Adrenal gland (tissue), 12 donors: ENCODE results near the gene GTF2A2. TPM values are rescaled to one million over a fixed set of nuclear protein-coding genes. Genes with fewer than 3 reads are reported as not detected.

ENCODE experiments used
- DNase-seq, 7 donors: peaks; one replicate each; pipeline ENCODE4 v3.0.0-alpha.2; 2019 to 2020
- H3K27ac ChIP-seq, 5 donors: fragments of 200-600 bp; sonication (generic) in 4 of 5; 1 replicate in 3 of 5; 2 replicates in 2 of 5; pipeline versions ENCODE4 v1.5.1 to v1.8.0; 2016 to 2020; ENCODE audit warnings: mild to moderate bottlenecking in 1 of 5
- H3K27me3 ChIP-seq: fragments of 200-600 bp; 2 replicates; pipeline ENCODE4 v1.8.0; 2021
- H3K36me3 ChIP-seq, 2 donors: fragments of 200-600 bp; replicated peaks in 1 of 2; 1 replicate in 1 of 2; 2 replicates in 1 of 2; pipeline versions ENCODE4 v1.5.1 to v1.8.0; 2018 to 2022
- H3K4me1 ChIP-seq, 2 donors: fragments of 200-600 bp; replicated peaks in 1 of 2; 1 replicate in 1 of 2; 2 replicates in 1 of 2; pipeline versions ENCODE4 v1.5.1 to v1.8.0; 2018 to 2021
- H3K4me3 ChIP-seq, 4 donors: fragments of 200-600 bp; sonication (generic) in 3 of 4; one replicate each; pipeline ENCODE4 v1.5.1; 2016 to 2018
- H3K9me3 ChIP-seq, 3 donors: fragments of 200-600 bp; sonication (generic) in 1 of 3; replicated peaks in 1 of 3; 1 replicate in 2 of 3; 2 replicates in 1 of 3; pipeline versions ENCODE4 v1.5.1 to v1.8.0; 2016 to 2021
- POLR2A ChIP-seq, 2 donors: fragments of 450-650 bp; IDR thresholded peaks; one replicate each; pipeline ENCODE4 v1.6.1; 2017; ENCODE audit warnings: antibody characterized with exemption in 2 of 2, mild to moderate bottlenecking in 2 of 2, moderate library complexity in 1 of 2
- WGBS, 4 donors: extraction: QIAGEN DNeasy Blood & Tissue Kit in 2 of 4; methylation state at CpG; one replicate each; pipeline versions ENCODE4 v1.1.5 to v1.1.7; 2013 to 2017; 5-methylcytosine and 5-hydroxymethylcytosine counted together
- intact Hi-C, 2 donors: fragments of 100-400 bp; cut with DNase I; formaldehyde crosslinking; loops; one replicate each; pipeline versions ENCODE4 v1.14.1 to v1.15.0; 2022 to 2023
- polyA plus RNA-seq, 3 donors: library from polyadenylated mRNA; stranded (reverse); fragments of 200-250 nt in 2 of 3; fragments of 350-450 nt in 1 of 3; fragmentation: Illumina TruSeq in 1 of 3; extraction: RNeasy Lipid Tissue Mini Kit (QIAGEN cat#74804) in 1 of 3; gene quantifications; one replicate each; pipeline ENCODE4 v1.2.3, GENCODE V29; 2013 to 2014
- total RNA-seq, 9 donors: library from RNA; depleted of rRNA in 4 of 9; stranded (reverse); fragments of >200 nt in 4 of 9; fragments of 120-200 nt in 1 of 9; fragmentation: NEBNext Ultra II Directional in 1 of 9; extraction: Animal tissue kit (Norgen Biotek cat#: 25700) in 1 of 9; gene quantifications; one replicate each; pipeline versions ENCODE4 v1.1.0 to v1.2.4, GENCODE V29; 2013 to 2023
- TF ChIP-seq, protein P1 (sequence below), 6 experiments: fragments of 450-650 bp in 4 of 6; fragments of 200-600 bp in 2 of 6; sonication (generic) in 1 of 6; IDR thresholded peaks; 1 replicate in 5 of 6; 2 replicates in 1 of 6; pipeline versions ENCODE4 v1.5.1 to v1.8.0; 2016 to 2021; ENCODE audit warnings: antibody characterized with exemption in 6 of 6, mild to moderate bottlenecking in 2 of 6, moderate library complexity in 1 of 6
- donor health status: healthy with polysubstance abuse.
- donor health status: Bipolar disorder and iron deficiency.
- donor health status: DM: yes; HTN: yes; CAD: no.
- donor health status: DM: no; HTN: no; CAD: no.
- donor health status: DM: no; HTN: no; CAD: no.
- donor health status: DM: yes; HTN: yes; CAD: no.

GTF2A2 gene
- total and polyA plus RNA-seq, 12 donors = 34.8 to 737 (median 105) TPM

DNA sequence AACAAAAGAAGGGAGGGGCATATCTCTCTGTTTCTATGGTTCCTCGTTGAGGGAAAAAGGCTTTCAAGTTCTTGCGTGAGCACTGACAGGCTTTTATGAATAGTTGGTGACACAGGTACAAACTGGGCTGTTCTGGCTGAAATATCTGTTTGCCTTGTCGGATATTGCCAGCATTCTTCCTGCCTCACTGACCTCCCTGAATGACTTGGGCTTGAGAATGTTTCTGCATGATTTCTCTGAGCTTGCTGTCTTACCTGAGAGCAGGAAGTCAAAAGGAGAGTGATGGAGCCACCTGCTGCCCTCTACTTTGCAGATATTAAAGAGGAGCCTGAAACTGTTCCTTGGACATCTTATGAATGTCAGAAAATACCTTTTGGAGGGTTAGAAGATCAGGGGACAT, 40.9 kb downstream of the GTF2A2 start:
- intact Hi-C loops = no loop called here
- Histone ChIP-seq H3K4me3 (no peak overlapping the region), H3K27ac (no peak overlapping the region), H3K4me1 (peaks cover 0 to 6% of the 10 kb centered on the region in 2 donors), H3K36me3 (no peaks in the 10 kb centered on the region), H3K27me3 (no peaks in the 10 kb centered on the region), H3K9me3 (no peaks in the 10 kb centered on the region)
- no peak for DNase-seq
- TF ChIP-seq, protein P1, sequence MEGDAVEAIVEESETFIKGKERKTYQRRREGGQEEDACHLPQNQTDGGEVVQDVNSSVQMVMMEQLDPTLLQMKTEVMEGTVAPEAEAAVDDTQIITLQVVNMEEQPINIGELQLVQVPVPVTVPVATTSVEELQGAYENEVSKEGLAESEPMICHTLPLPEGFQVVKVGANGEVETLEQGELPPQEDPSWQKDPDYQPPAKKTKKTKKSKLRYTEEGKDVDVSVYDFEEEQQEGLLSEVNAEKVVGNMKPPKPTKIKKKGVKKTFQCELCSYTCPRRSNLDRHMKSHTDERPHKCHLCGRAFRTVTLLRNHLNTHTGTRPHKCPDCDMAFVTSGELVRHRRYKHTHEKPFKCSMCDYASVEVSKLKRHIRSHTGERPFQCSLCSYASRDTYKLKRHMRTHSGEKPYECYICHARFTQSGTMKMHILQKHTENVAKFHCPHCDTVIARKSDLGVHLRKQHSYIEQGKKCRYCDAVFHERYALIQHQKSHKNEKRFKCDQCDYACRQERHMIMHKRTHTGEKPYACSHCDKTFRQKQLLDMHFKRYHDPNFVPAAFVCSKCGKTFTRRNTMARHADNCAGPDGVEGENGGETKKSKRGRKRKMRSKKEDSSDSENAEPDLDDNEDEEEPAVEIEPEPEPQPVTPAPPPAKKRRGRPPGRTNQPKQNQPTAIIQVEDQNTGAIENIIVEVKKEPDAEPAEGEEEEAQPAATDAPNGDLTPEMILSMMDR (IDR thresholded peaks at IDR 0.05) = no peak
- TF ChIP-seq POLR2A (IDR thresholded peaks at IDR 0.05) = no peak
- 43 to 67% (median 62%) methylated on average over 3 of the region's 3 CpGs for WGBS, 4 donors

DNA sequence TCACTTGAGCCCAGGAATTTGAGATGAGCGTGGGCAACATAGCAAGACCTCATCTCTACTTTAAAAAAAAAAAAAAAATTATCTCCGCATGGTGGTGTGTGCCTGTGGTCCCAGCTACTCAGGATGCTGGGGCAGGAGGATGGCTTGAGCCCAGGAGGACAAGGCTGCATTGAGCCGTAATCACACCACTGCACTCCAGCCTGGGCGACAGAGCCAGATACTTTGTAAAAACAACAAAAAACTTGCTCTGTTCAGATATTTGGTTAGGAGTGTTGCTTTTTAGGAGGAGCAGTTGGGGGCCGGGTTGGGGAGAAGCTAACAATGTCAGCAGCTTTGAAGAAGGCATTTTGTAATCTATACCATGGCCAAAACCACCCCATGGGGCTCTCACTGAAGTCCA, 41.7 kb downstream of the GTF2A2 start:
- Histone ChIP-seq H3K4me3 (no peak overlapping the region), H3K27me3 (no peaks in the 10 kb centered on the region), H3K9me3 (no peaks in the 10 kb centered on the region), H3K27ac (no peak overlapping the region), H3K4me1 (peaks cover 0 to 8% of the 10 kb centered on the region in 2 donors), H3K36me3 (no peaks in the 10 kb centered on the region)
- WGBS, 4 donors = 81 to 98% (median 85%) methylated on average over 5 of the region's 5 CpGs
- no peak for DNase-seq
- intact Hi-C loops = no loop called here
- TF ChIP-seq POLR2A (IDR thresholded peaks at IDR 0.05) = no peak
- TF ChIP-seq, protein P1 (IDR thresholded peaks at IDR 0.05) = no peak

DNA sequence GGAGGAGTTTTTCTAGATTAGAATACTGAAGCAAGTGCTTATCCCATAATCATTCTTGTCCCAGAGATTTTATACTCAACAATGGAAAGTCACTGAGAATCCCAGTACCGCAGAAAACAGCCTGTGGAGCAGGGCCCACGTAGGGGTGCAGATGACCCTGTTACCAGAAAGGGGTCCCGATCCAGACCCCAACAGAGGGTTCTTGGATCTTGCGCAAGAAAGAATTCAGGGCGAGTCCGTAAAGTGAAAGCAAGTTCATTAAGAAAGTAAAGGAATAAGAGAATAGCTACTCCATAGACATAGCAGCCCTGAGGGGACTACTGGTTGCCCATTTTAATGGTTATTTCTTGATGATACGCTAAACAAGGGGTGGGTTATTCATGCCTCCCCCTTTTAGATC, 43.2 kb downstream of the GTF2A2 start:
- DNase-seq = no peak
- H3K27me3 ChIP-seq = no peaks in the 10 kb centered on the region
- H3K4me1 ChIP-seq = peaks cover 0 to 8% of the 10 kb centered on the region in 2 donors
- intact Hi-C loops = no loop called here
- H3K4me3 ChIP-seq = no peak overlapping the region
- H3K36me3 ChIP-seq = no peaks in the 10 kb centered on the region
- 88 to 92% (median 90%) methylated on average over 7 of the region's 7 CpGs for WGBS, 4 donors
- no peak overlapping the region for H3K27ac ChIP-seq
- H3K9me3 ChIP-seq = no peaks in the 10 kb centered on the region
- TF ChIP-seq, protein P1 (IDR thresholded peaks at IDR 0.05) = no peak
- no peak for TF ChIP-seq POLR2A (IDR thresholded peaks at IDR 0.05)

DNA sequence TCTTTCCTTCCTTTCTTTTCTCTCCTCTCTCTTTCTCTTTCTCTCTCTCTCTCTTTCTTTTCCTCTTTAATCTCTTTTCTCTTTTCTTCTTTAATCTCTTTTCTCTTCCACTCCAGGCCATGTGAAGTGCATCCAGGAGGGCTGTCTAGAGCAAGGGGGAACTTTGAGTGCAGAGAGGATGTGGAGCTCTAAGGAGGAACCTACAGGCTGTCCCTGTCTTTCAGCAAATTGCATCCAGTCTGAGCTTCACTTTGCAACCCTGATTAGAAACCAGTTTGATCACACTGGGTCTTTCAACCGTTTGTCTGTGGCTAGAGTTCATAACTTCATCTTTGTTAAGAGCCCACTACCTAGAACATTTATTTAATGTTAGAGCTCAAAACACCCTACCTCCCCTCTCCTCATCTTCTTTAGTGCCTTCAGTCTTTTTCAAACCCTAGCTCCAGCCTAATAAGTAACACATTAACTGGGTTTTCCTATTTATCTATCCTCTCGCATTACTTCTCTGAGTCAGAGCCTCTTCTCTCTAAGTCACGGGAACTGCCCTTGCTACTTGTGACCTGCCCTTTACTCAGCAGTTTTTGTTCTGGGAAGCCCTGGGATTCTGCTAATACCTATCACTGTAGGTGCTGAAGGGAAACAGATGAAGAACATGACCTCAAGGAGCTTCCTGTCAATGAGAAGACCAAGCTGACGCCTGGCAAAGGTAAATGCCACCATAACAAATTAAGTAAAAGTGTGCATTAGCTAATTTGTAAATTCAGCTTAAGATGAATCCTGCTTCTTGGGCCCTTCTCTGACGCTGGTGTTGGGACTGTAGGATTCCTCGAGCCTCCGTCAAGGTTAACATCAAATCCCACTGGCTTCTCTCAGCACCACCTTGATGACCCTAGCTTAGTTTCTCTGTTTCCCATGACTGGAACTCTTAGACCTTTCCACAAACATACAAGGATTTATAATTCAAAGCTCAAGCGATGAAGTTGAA, 45.7 kb downstream of the GTF2A2 start, which contains the start of gene GCNT3:
TSS of gene GCNT3 (plus strand) at position 508 of the 985 bp plus-strand sequence. CDS start 6,456 bp downstream, outside the sequence.
- 67 to 73% (median 68%) methylated on average over 8 of the region's 8 CpGs for WGBS, 4 donors
- intact Hi-C loops = no loop called here

More for the DNA sequence above, 45.7 kb downstream of the GTF2A2 start, which contains the start of gene GCNT3:
- DNase-seq = peak in 5 of 7 donors; percentile 14 to 43 (median 21)
- no peaks in the 10 kb centered on the region for H3K9me3 ChIP-seq
- H3K36me3 ChIP-seq = no peaks in the 10 kb centered on the region
- H3K27ac ChIP-seq = no peak within 1 kb of the TSS
- no peak within 1 kb of the TSS for H3K4me3 ChIP-seq
- TF ChIP-seq, protein P1 (IDR thresholded peaks at IDR 0.05) = no peak
- no peak for TF ChIP-seq POLR2A (IDR thresholded peaks at IDR 0.05)
- H3K4me1 ChIP-seq = peaks cover 0 to 8% of the 10 kb centered on the region in 2 donors
- H3K27me3 ChIP-seq = no peaks in the 10 kb centered on the region
